ENCODE measurements around the gene FKBP7.

DNA sequence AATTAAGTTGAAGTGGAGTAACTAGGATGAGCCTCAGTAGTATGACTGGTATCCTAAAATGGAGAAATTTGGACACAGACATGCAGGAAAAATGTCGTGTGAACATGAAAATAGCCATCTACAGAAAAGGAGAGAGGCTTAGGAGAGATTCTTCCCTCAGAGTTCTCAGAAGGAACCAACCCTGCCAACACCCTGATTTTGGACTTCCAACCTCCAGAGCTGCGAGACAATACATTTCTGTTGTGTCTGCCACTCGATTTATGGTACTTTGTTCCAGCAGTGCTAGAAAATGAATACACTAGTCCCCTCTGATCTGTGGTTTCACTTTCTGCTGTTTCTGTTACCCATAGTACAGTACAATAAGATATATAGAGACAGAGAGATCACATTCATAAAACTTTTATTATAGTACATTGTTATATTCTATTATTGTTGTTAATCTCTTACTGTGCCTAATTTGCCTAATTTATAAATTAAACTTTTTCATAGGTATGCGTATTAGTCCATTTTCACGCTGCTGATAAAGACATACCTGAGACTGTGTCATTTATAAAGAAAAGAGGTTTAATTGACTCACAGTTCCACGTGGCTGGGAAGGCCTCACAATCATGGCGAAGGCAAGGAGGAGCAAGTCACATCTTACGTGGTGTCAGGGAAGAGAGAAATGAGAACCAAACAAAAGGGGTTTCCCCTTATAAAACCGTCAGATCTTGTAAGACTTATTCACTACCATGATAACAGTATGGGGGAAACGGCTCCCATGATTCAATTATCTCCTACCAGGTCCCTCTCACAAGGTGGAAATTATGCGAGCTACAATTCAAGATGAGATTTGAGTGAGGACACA, 43.1 kb upstream of the FKBP7 start:
- TF ChIP-seq, protein P1, sequence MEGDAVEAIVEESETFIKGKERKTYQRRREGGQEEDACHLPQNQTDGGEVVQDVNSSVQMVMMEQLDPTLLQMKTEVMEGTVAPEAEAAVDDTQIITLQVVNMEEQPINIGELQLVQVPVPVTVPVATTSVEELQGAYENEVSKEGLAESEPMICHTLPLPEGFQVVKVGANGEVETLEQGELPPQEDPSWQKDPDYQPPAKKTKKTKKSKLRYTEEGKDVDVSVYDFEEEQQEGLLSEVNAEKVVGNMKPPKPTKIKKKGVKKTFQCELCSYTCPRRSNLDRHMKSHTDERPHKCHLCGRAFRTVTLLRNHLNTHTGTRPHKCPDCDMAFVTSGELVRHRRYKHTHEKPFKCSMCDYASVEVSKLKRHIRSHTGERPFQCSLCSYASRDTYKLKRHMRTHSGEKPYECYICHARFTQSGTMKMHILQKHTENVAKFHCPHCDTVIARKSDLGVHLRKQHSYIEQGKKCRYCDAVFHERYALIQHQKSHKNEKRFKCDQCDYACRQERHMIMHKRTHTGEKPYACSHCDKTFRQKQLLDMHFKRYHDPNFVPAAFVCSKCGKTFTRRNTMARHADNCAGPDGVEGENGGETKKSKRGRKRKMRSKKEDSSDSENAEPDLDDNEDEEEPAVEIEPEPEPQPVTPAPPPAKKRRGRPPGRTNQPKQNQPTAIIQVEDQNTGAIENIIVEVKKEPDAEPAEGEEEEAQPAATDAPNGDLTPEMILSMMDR (IDR thresholded peaks at IDR 0.05), result no peak
- TF ChIP-seq POLR2A (IDR thresholded peaks at IDR 0.05), result no peak
- no peak for TF ChIP-seq POLR2AphosphoS5 (IDR thresholded peaks at IDR 0.05)
- no peak for TF ChIP-seq EP300 (IDR thresholded peaks at IDR 0.05)
